Cardiac fibroblast (primary cell): Measurements from ENCODE around the gene EVI2B.

Experiments
- DNase-seq, 2 donors: peaks; one replicate each; pipeline versions ENCODE4 v3.0.0 to v3.0.0-alpha.2; 2010; ENCODE audit warnings: low read depth in 2 of 2
- H3K4me3 ChIP-seq, 2 donors: replicated peaks in 1 of 2; 1 replicate in 1 of 2; 2 replicates in 1 of 2; pipeline ENCODE4 v1.5.1; 2011; ENCODE audit warnings: low read depth in 2 of 2, low read length in 2 of 2, mild to moderate bottlenecking in 2 of 2, moderate library complexity in 1 of 2
- TF ChIP-seq, protein P1 (sequence below): IDR thresholded peaks from one replicate; pipeline ENCODE4 v1.5.1; 2011; ENCODE audit warnings: low read depth, mild to moderate bottlenecking, low read length, inconsistent platforms

Gene EVI2B

DNA sequence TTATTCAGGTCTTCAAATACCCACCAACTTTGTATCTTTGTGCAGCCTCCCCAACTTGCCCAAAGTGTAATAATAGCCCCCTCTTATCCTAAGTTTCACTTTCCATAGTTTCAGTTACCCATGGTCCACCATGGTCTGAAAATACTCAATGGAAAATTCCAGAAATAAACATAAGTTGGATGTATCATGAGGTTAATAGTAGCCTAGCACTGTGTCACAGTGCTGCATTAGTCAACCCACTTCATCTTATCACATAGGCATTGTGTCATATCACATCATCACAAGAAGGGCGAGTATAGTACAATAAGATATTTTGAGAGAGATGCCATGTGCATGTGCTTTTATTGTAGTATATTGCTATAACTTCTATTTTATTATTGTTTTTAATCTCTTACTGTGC is 38.7 kb downstream of the EVI2B start:
- no peak overlapping the region for H3K4me3 ChIP-seq
- TF ChIP-seq, protein P1, sequence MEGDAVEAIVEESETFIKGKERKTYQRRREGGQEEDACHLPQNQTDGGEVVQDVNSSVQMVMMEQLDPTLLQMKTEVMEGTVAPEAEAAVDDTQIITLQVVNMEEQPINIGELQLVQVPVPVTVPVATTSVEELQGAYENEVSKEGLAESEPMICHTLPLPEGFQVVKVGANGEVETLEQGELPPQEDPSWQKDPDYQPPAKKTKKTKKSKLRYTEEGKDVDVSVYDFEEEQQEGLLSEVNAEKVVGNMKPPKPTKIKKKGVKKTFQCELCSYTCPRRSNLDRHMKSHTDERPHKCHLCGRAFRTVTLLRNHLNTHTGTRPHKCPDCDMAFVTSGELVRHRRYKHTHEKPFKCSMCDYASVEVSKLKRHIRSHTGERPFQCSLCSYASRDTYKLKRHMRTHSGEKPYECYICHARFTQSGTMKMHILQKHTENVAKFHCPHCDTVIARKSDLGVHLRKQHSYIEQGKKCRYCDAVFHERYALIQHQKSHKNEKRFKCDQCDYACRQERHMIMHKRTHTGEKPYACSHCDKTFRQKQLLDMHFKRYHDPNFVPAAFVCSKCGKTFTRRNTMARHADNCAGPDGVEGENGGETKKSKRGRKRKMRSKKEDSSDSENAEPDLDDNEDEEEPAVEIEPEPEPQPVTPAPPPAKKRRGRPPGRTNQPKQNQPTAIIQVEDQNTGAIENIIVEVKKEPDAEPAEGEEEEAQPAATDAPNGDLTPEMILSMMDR: no peak
- peak; percentile 9 to 36 for DNase-seq

DNA sequence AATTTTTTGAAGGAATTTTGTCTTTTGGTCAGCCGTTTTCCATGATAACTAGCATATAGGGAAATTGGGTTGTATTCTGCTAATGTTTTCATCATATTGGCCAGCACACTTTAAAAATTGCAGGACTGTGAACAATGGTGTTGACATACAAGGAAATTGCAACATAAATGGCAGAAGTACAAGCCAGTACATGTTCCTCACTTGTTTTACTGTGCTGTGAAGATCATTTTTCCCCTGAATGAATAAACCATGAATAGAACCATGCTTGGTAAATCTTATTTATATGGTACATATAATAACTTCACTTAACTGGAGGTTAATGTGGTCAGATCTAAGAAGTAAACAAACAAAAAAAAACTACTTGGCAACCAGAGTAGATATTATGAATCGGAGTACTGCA is 39.6 kb downstream of the EVI2B start:
- peak; percentile 86 to 90 for DNase-seq
- no peak overlapping the region for H3K4me3 ChIP-seq
- TF ChIP-seq, protein P1: no peak

DNA sequence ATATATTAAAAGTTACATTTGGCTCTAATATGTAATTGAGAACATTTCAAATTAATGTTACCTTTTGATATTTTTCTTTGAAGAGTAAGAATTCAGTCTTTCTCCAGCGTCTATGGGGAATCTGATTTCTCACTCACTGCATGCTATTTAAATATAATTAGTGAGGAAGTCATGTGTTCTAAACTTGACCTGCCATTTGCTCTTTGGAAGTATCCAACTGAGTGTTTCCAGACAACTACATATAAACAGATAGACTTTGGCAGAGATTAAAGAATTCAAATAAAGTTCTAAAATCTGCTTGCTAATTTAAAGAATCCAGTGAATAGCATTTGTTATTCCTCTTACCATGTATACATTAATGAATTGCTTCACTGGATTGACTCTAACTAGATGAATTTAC is 40.3 kb downstream of the EVI2B start:
- TF ChIP-seq, protein P1: no peak
- DNase-seq: peak in 1 of 2 donors; percentile 57
- no peak overlapping the region for H3K4me3 ChIP-seq

DNA sequence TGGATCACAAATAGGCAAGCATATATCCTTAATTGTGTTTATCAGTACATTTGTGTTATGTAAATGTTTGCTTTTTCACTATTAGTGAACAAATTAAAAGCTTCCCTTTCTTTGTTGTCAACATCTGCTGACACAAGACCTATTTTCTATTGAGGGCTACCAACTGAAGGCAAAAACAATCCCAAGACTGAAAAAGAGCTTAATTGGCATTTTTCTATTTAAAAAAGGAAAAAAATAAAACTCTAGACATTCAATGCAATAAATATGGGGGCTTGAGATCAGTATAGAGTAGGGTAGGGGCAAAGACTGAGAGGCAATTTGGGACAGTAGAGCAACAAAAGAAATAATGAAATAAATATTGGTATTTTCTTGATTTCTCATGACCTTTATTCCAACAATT is 41.1 kb downstream of the EVI2B start:
- no peak for DNase-seq
- no peak overlapping the region for H3K4me3 ChIP-seq
- TF ChIP-seq, protein P1: no peak

DNA sequence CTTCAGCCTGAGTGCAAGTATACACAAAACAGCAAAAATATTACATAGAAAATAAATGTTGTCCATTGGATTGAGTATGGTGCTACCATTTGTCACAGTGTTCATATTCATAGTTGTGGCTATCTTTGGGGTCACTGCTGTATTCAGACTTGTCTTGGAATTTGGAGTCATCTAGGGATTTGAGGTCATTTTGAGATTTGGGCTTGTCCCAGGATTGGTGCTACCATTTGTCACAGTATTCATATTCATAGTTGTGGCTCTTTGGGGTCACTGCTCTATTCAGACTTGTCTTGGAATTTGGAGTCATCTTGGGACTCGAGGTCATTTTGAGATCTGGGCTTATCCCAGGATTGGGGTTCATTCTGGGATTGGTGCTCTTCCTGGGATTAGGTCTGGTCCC is 41.6 kb downstream of the EVI2B start:
- TF ChIP-seq, protein P1: no peak
- no peak for DNase-seq

DNA sequence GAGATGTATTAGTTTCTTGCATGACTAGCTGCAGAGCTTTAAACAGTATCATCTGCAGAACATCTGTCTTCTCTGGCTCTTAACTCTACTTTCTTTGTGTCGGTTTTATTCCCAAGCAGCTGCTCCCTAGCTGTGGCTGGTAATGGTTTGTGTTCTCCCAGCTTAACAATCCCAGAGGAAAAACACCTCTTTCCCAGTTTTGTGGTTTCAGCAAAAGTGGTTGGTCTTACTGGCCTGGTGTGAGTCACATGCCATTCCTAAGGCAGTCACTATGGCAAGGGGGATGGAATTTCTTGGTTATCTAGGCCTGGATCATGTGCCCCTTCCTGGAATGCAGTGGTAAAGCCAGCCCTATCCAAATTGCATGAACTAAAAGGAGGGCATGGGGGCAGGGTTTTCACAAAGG is 44.3 kb downstream of the EVI2B start:
- H3K4me3 ChIP-seq: no peak overlapping the region
- TF ChIP-seq, protein P1: no peak
- peak; percentile 81 to 97 for DNase-seq

More for the DNA sequence above, 41.6 kb downstream of the EVI2B start:
- H3K4me3 ChIP-seq: no peak overlapping the region

DNA sequence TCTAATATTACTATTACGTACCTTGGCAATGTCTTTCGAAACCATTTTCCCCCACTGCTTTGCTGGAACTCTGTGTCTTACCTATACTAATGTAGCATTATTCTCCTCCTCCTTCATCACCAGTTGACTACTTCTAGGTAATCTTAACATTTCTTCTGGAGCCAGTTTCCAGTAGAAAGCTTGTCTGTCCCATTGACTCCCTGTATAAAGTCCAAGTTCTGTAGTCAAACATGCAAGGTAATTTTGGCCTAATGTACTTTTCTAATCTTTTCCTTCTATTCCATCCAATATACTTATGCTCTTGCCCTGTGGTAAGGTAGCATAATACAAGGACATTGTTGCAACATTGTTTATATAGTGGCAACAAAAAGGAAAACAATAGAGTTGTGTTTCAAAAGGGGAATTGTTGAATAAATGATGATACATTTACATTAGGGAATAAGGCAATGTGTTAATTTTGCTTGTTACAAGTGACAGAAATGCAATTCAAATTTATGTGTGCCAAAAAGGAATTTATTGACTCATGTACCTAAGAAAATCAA is 44.7 kb downstream of the EVI2B start:
- no peak for DNase-seq
- TF ChIP-seq, protein P1: no peak
- no peak overlapping the region for H3K4me3 ChIP-seq
